ENCODE data around the gene HOXC9. TPM values are rescaled to one million over a fixed set of nuclear protein-coding genes. Genes with fewer than 3 reads are reported as not detected.

HOXC9 gene
- total and polyA plus RNA-seq, 2 of the 4 experiments (the other 2 are of a cell fraction) = 0.26 TPM; not detected in 1

- H2BK20ac ChIP-seq (ENCODE audit: low read depth, low read length) = no peak overlapping the region
- H4K8ac ChIP-seq (ENCODE audit: low read depth in 2 of 2, low read length in 2 of 2) = no peak overlapping the region
- no peaks in the 10 kb centered on the region for H4K20me1 ChIP-seq (ENCODE audit: insufficient read depth, low read length)
- H3K9me3 ChIP-seq (ENCODE audit: control insufficient read depth, insufficient read depth, low read length) = peaks cover 7% of the 10 kb centered on the region; the same call in 1 of the 2 replicates
- H3K79me1 ChIP-seq (ENCODE audit: low read depth in 1 of 2, low read length in 2 of 2) = no peaks in the 10 kb centered on the region
- no peak for DNase-seq
- TF ChIP-seq RAD21 (IDR thresholded peaks at IDR 0.05; ENCODE audit: low read length) (no peak), CHD1 (IDR thresholded peaks at IDR 0.05; ENCODE audit: low read depth, low read length) (no peak), RFX5 (IDR thresholded peaks at IDR 0.05; ENCODE audit: low read depth, low read length) (no peak), NFE2L2 (IDR thresholded peaks at IDR 0.05; ENCODE audit: low read depth, low read length) (no peak), MAFK (IDR thresholded peaks at IDR 0.05; ENCODE audit: low read depth, low read length) (no peak), RCOR1 (IDR thresholded peaks at IDR 0.05; ENCODE audit: insufficient replicate concordance, low read length) (no peak), SMC3 (IDR thresholded peaks at IDR 0.05; ENCODE audit: low read depth, low read length) (no peak), POLR2A (IDR thresholded peaks at IDR 0.05; ENCODE audit: low read depth, low read length) (no peak), FOS (IDR thresholded peaks at IDR 0.05; ENCODE audit: low read depth, low read length) (no peak)
- TF ChIP-seq, protein P1, sequence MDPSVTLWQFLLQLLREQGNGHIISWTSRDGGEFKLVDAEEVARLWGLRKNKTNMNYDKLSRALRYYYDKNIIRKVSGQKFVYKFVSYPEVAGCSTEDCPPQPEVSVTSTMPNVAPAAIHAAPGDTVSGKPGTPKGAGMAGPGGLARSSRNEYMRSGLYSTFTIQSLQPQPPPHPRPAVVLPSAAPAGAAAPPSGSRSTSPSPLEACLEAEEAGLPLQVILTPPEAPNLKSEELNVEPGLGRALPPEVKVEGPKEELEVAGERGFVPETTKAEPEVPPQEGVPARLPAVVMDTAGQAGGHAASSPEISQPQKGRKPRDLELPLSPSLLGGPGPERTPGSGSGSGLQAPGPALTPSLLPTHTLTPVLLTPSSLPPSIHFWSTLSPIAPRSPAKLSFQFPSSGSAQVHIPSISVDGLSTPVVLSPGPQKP (IDR thresholded peaks at IDR 0.05; ENCODE audit: borderline replicate concordance, low read depth, low read length) = no peak
- TF ChIP-seq, protein P2, sequence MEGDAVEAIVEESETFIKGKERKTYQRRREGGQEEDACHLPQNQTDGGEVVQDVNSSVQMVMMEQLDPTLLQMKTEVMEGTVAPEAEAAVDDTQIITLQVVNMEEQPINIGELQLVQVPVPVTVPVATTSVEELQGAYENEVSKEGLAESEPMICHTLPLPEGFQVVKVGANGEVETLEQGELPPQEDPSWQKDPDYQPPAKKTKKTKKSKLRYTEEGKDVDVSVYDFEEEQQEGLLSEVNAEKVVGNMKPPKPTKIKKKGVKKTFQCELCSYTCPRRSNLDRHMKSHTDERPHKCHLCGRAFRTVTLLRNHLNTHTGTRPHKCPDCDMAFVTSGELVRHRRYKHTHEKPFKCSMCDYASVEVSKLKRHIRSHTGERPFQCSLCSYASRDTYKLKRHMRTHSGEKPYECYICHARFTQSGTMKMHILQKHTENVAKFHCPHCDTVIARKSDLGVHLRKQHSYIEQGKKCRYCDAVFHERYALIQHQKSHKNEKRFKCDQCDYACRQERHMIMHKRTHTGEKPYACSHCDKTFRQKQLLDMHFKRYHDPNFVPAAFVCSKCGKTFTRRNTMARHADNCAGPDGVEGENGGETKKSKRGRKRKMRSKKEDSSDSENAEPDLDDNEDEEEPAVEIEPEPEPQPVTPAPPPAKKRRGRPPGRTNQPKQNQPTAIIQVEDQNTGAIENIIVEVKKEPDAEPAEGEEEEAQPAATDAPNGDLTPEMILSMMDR (conservative IDR thresholded peaks at IDR 0.05; ENCODE audit: low read depth, low read length) = no peak
- ATAC-seq (ENCODE audit: low read depth) = no peak
- no peak overlapping the region for H3K23ac ChIP-seq (ENCODE audit: low read depth, low read length)
- no peak overlapping the region for H3K4me2 ChIP-seq (ENCODE audit: low read depth, low read length)
- H3K9me1 ChIP-seq (ENCODE audit: insufficient read depth, low read length) = no peaks in the 10 kb centered on the region
- H2BK120ac ChIP-seq (ENCODE audit: low read depth, low read length) = no peak overlapping the region
- intact Hi-C loops (cut with micrococcal nuclease) = no loop called here
- H4K91ac ChIP-seq (ENCODE audit: insufficient read depth, low read depth, low read length) = no peak overlapping the region
- no peak overlapping the region for H3K27ac ChIP-seq (ENCODE audit: insufficient read depth, low read length)
- H2AK9ac ChIP-seq (replicated peaks; ENCODE audit: low read depth, low read length, poor library complexity) = no peak overlapping the region
- no CpG with 5 or more reads among the region's 10 CpGs for WGBS, 2 experiments (ENCODE audit: extremely low coverage in 2 of 2, insufficient read length in 1 of 2)
- H2BK15ac ChIP-seq (ENCODE audit: low read depth, low read length) = no peak overlapping the region
- H3K14ac ChIP-seq (replicated peaks; ENCODE audit: low read depth, low read length) = no peak overlapping the region
- no peak overlapping the region for H3K56ac ChIP-seq (ENCODE audit: extremely low read depth, insufficient read depth, low read length)
- H3K4ac ChIP-seq (ENCODE audit: low read depth, low read length) = no peak overlapping the region
- in situ Hi-C loops (cut with MboI; ENCODE audit: low sequenced_read_pairs) = no loop called here
- peaks cover 94% of the 10 kb centered on the region for H3K27me3 ChIP-seq (ENCODE audit: control insufficient read depth, insufficient read depth, low read length)
- no peaks in the 10 kb centered on the region for H3K4me1 ChIP-seq (ENCODE audit: control insufficient read depth, insufficient read depth, low read length)
- H3K9ac ChIP-seq (ENCODE audit: low read depth, low read length) = no peak overlapping the region
- H4K5ac ChIP-seq (ENCODE audit: low read depth, low read length) = no peak overlapping the region
- no peak overlapping the region for H3K4me3 ChIP-seq (ENCODE audit: insufficient read depth, low read depth, low read length)
- no peaks in the 10 kb centered on the region for H3K36me3 ChIP-seq (ENCODE audit: control insufficient read depth, insufficient read depth, low read length)
- ChIA-PET POLR2A (ENCODE audit: unreplicated experiment) (no interaction called here), CTCF (no interaction called here)
- no TSS peak for BruUV-seq (replicated peaks)
- H3K18ac ChIP-seq (ENCODE audit: low read depth, low read length) = no peak overlapping the region
- H2AFZ ChIP-seq (replicated peaks; ENCODE audit: low read length, poor library complexity) = no peak overlapping the region
- dilution Hi-C loops (cut with HindIII; ENCODE audit: low sequenced_read_pairs, unreplicated experiment) = no loop called here
- H2BK5ac ChIP-seq (ENCODE audit: low read depth, low read length, poor library complexity, severe bottlenecking) = no peak overlapping the region
- no peak overlapping the region for H2AK5ac ChIP-seq (ENCODE audit: low read depth, low read length)
These were observed 49.6 kb upstream of the HOXC9 start for GRCh38 chr12:53950437-53950773.
